MM.1S (cell line): ENCODE data around the gene OLFM4.

Source experiments
- EZH2 ChIP-seq: fragments of 300-600 bp; sonication (generic); optimal IDR thresholded peaks from 2 replicates; pipeline ENCODE3; 2017; ENCODE audit warnings: low read depth, mild to moderate bottlenecking, antibody characterized with exemption, low read length, mixed read lengths
- TF ChIP-seq, protein P1 (sequence below): fragments of 300-600 bp; sonication (generic); IDR thresholded peaks from 2 replicates; pipeline ENCODE4 v1.5.1; 2016; ENCODE audit warnings: antibody characterized with exemption, low read length, mixed read lengths

DNA sequence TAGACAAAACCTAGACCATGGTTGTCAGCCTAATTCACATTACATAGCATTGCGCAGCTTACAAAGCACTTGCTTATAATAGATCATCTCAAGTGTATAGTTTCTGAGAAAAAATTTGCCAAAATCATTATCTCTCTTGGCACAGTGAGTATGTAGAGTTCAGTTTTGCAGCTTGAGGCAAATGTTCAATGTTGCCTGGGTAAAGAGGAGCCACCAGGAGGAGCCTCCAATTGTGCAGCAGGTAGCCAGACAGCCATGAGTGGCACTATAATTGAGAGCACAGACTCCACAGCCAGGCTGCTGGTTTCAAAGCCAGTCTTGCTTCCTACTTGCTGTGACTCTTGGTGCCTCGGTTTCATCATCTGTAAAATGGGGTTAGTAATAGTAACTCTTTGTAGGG is 24.0 kb upstream of the OLFM4 start:
- TF ChIP-seq, protein P1, sequence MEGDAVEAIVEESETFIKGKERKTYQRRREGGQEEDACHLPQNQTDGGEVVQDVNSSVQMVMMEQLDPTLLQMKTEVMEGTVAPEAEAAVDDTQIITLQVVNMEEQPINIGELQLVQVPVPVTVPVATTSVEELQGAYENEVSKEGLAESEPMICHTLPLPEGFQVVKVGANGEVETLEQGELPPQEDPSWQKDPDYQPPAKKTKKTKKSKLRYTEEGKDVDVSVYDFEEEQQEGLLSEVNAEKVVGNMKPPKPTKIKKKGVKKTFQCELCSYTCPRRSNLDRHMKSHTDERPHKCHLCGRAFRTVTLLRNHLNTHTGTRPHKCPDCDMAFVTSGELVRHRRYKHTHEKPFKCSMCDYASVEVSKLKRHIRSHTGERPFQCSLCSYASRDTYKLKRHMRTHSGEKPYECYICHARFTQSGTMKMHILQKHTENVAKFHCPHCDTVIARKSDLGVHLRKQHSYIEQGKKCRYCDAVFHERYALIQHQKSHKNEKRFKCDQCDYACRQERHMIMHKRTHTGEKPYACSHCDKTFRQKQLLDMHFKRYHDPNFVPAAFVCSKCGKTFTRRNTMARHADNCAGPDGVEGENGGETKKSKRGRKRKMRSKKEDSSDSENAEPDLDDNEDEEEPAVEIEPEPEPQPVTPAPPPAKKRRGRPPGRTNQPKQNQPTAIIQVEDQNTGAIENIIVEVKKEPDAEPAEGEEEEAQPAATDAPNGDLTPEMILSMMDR, result no peak
- no peak for TF ChIP-seq EZH2
